GM12872 (cell line): ENCODE data around the gene CIAPIN1.

ENCODE experiments used
- TF ChIP-seq, protein P1 (sequence below): IDR thresholded peaks from 3 replicates; pipeline ENCODE4 v1.5.1; 2011; ENCODE audit warnings: low read depth, mild to moderate bottlenecking, low read length, moderate library complexity; ENCODE audit not compliant: insufficient read depth

The CIAPIN1 gene

DNA sequence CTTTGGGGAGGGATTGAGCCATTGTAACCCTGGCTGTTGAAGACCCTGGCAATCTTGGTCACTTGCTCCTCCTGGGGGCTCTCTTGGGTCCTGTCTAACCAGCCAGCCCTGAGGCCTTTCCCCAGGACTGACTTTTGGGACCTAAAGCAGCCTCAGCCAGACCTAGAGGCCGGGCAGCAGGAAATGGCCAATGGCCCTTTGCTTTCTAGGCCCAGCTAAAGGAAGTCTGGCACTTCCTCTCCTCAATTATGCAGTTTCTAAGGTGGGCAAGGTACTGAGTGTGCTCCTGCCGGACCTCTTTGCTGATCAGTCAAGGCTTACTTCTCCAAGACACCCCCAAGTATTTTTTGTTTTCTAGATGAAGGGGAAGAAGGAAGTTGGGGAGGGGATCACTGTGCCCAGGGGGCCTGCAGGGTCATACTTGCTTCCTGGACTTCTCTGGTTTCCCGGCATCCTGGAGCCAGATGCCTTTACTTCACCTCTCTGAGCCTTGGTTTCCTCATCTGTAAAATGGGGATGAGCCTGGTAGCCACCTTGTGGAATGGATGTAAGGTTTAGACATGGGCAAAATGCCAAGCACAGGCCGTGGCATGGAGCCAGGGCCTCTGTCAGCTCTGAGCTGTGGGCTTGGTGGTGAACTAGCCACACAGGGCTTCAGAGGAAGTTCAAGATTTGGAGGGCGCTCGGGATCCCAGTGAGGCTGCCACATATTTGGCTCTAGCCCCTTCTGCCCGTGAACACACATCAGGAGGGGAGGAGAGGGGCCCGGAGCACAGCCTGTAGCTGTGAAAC, 66.3 kb downstream of the CIAPIN1 start:
- TF ChIP-seq, protein P1, sequence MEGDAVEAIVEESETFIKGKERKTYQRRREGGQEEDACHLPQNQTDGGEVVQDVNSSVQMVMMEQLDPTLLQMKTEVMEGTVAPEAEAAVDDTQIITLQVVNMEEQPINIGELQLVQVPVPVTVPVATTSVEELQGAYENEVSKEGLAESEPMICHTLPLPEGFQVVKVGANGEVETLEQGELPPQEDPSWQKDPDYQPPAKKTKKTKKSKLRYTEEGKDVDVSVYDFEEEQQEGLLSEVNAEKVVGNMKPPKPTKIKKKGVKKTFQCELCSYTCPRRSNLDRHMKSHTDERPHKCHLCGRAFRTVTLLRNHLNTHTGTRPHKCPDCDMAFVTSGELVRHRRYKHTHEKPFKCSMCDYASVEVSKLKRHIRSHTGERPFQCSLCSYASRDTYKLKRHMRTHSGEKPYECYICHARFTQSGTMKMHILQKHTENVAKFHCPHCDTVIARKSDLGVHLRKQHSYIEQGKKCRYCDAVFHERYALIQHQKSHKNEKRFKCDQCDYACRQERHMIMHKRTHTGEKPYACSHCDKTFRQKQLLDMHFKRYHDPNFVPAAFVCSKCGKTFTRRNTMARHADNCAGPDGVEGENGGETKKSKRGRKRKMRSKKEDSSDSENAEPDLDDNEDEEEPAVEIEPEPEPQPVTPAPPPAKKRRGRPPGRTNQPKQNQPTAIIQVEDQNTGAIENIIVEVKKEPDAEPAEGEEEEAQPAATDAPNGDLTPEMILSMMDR, result no peak

DNA sequence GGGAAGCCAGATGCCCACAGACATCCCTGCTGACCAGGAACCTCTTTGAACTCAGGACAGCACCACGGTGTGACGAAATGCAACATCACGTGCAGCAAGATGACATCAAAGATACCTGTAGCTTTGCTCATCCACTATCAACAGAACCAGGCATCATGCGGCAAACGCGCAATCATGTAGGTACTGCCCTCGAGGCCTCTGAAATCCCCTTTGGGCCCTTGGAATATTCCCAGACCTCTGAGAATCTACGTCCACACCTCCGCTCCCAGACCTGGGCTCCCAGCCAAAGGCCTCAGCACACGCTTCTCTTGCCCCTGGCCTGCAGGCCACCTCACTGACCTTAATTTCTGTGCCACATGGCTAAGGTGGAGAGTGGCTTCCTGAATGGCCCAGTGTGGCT, 67.6 kb downstream of the CIAPIN1 start:
- TF ChIP-seq, protein P1, result no peak
